ENCODE data around the gene FNDC10.
A peak's percentile ranks its signal among the peaks of the same experiment; 100 is the strongest.

FNDC10 gene

DNA sequence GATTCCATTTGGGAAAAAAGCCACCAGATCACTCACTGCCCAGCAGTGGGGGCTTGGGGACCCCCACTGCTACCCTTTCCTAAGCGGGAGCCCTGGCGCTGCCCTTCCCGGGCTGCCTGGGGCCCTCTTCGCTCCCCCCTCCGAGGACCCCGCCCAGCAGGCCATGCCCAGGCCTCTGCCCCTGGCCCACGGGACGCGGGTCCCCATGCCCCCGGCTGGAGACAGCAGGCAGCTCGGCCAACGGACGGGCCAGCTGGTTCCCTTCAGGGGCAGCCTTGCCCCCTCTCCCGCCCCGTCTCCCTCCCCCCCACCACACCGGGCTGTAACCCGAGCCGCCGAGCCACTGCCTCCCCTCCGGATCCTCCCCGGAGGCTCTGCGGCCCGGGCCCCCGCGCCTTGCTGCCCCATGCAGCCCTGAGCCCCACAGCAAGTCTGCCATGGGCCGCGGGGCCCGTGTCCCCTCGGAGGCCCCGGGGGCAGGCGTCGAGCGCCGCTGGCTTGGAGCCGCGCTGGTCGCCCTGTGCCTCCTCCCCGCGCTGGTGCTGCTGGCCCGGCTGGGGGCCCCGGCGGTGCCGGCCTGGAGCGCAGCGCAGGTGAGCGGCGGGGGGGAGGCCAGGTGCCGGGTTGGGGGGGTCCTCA is 32.0 kb upstream of the FNDC10 start, which contains the start of gene MMP23B:
TSS of gene MMP23B (plus strand) at position 392 of the 639 bp plus-strand sequence. CDS start at position 438, 46 bp downstream.
- Histone ChIP-seq H3K4me1 (ENCODE audit: control insufficient read depth in 1 of 2, insufficient read depth in 2 of 2, low read length in 2 of 2) (peaks cover 4 to 14% of the 10 kb centered on the region in 2 experiments), H3K27ac (ENCODE audit: low read depth, low read length) (no peak within 1 kb of the TSS), H3K27me3 (ENCODE audit: insufficient read depth, low read length) (peaks cover 26% of the 10 kb centered on the region), H3K36me3 (ENCODE audit: control insufficient read depth in 1 of 2, insufficient read depth in 2 of 2, low read length in 2 of 2) (peaks cover 20 to 27% of the 10 kb centered on the region in 2 experiments), H4K91ac (ENCODE audit: low read depth, low read length) (peak within 1 kb of the TSS; percentile 70), H2BK120ac (ENCODE audit: insufficient read depth, low read length, poor library complexity) (no peak within 1 kb of the TSS), H3K4me2 (ENCODE audit: low read length) (peak within 1 kb of the TSS; percentile 56), H2AK5ac (ENCODE audit: low read length) (no peak within 1 kb of the TSS), H3K9ac (ENCODE audit: low read length) (no peak within 1 kb of the TSS), H2BK5ac (ENCODE audit: low read depth, low read length, poor library complexity) (no peak within 1 kb of the TSS), H3K4ac (ENCODE audit: low read depth, low read length) (peak within 1 kb of the TSS; percentile 65), H3K79me1 (ENCODE audit: low read length) (peaks cover 4% of the 10 kb centered on the region), H3K14ac (ENCODE audit: low read length) (peak within 1 kb of the TSS; percentile 44), H3K23ac (ENCODE audit: low read length) (no peak within 1 kb of the TSS), H3K9me3 (ENCODE audit: insufficient read depth, low read depth, low read length) (peaks cover 10% of the 10 kb centered on the region), H4K8ac (ENCODE audit: low read depth, low read length) (peak within 1 kb of the TSS; percentile 62), H2AFZ (ENCODE audit: insufficient read depth, low read length, poor library complexity) (peak within 1 kb of the TSS; percentile 17), H3K79me2 (ENCODE audit: control insufficient read depth, insufficient read depth, low read length, poor library complexity) (no peaks in the 10 kb centered on the region), H3K18ac (ENCODE audit: low read length) (no peak within 1 kb of the TSS), H4K12ac (ENCODE audit: low read depth, low read length) (no peak within 1 kb of the TSS), H2BK12ac (ENCODE audit: low read length) (no peak within 1 kb of the TSS), H3K4me3 (ENCODE audit: low read depth, low read length) (peak within 1 kb of the TSS; percentile 59)
- WGBS (ENCODE audit: extremely low coverage, insufficient coverage, insufficient read length), result no CpG with 5 or more reads among the region's 48 CpGs
- no peak for DNase-seq

DNA sequence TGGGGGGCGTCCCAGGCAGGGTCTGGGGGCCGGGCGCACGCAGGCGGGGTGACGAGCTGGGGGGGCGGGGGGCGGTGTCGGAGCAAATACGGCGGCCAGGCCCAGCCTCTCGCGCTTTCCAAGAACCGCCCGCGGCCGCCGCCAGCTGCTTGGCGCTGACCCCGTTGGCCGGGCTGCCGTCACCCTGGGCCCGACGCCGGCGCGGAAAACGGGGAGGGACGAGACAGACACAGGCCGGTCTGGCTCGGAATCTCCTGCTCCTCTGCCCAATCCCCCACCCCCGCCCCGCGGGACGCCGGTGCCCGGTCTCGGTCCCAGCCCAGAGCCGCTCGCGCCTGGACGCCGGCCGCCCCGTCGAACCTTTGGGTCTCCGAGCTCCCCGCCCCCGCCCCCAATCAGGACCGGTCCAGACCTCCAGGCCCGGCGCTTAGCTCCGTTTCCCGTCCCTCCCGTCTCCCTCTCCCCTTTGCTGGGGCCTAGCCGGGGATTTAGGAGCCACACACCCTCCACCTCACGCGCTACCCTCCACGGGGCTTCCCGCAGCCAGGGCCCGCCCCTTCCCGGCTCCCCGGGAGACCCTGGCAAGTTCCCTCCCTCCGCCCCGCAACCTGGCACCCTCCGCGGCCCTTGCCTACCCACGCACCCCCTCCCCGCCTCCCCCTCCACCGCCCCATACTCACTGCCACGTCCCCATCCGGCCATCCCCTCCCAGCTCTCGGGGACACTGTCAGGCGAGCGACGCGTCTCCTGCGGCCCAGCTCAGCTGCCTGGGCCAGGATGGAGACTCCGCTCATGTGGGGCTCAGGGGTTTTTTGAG is 31.2 kb upstream of the FNDC10 start:
- Histone ChIP-seq H3K27ac (ENCODE audit: low read depth, low read length) (no peak overlapping the region), H2AK5ac (ENCODE audit: low read length) (no peak overlapping the region), H2BK12ac (ENCODE audit: low read length) (no peak overlapping the region), H3K4me3 (ENCODE audit: low read depth, low read length) (no peak overlapping the region), H3K14ac (ENCODE audit: low read length) (no peak overlapping the region), H4K12ac (ENCODE audit: low read depth, low read length) (no peak overlapping the region), H2BK120ac (ENCODE audit: insufficient read depth, low read length, poor library complexity) (no peak overlapping the region), H4K8ac (ENCODE audit: low read depth, low read length) (no peak overlapping the region), H3K4ac (ENCODE audit: low read depth, low read length) (no peak overlapping the region), H3K4me1 (ENCODE audit: control insufficient read depth in 1 of 2, insufficient read depth in 2 of 2, low read length in 2 of 2) (peaks cover 4 to 14% of the 10 kb centered on the region in 2 experiments), H3K36me3 (ENCODE audit: control insufficient read depth in 1 of 2, insufficient read depth in 2 of 2, low read length in 2 of 2) (peaks cover 16 to 22% of the 10 kb centered on the region in 2 experiments), H3K9me3 (ENCODE audit: insufficient read depth, low read depth, low read length) (peaks cover 10% of the 10 kb centered on the region), H3K18ac (ENCODE audit: low read length) (no peak overlapping the region), H3K79me2 (ENCODE audit: control insufficient read depth, insufficient read depth, low read length, poor library complexity) (no peaks in the 10 kb centered on the region), H3K27me3 (ENCODE audit: insufficient read depth, low read length) (peaks cover 26% of the 10 kb centered on the region), H3K79me1 (ENCODE audit: low read length) (peaks cover 4% of the 10 kb centered on the region), H3K9ac (ENCODE audit: low read length) (no peak overlapping the region), H4K91ac (ENCODE audit: low read depth, low read length) (peak overlapping the region; percentile 70), H3K4me2 (ENCODE audit: low read length) (peak overlapping the region; percentile 56), H3K23ac (ENCODE audit: low read length) (no peak overlapping the region), H2BK5ac (ENCODE audit: low read depth, low read length, poor library complexity) (no peak overlapping the region), H2AFZ (ENCODE audit: insufficient read depth, low read length, poor library complexity) (no peak overlapping the region)
- WGBS (ENCODE audit: extremely low coverage, insufficient coverage, insufficient read length), result no CpG with 5 or more reads among the region's 79 CpGs
- DNase-seq, result no peak

DNA sequence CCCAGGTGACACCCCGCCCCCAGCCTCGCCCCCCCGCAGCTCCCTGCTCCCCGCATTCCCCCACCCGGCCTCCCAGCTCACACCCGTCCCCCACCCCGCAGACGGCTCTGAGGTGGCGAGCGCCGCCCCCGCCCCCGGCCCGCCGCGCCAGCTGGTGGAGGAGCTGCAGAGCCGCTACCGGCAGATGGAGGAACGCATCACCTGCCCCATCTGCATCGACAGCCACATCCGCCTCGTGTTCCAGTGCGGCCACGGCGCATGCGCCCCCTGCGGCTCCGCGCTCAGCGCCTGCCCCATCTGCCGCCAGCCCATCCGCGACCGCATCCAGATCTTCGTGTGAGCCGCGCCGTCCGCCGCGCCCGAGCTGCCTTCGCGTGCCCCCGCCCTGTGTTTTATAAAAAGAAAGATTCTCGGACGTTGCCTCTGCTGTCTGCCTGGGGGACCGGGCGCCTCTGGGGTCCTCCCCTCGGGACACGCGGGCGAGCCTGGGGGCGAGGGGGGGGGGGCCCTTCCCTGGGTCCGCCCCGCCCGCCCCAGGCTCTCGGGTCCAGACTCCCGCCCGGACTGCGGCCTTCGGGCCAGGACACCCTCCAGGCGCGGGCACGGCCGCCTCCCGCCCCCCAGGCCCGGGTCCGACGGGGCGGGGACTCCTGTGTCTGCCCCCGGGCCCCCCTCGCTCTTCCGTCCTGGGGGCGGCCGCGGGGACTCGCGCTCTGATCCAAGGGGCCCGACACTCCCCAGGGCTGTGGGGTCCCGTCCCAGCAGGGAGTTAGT is 30.4 kb upstream of the FNDC10 start:
- peaks cover 10% of the 10 kb centered on the region for H3K9me3 ChIP-seq (ENCODE audit: insufficient read depth, low read depth, low read length)
- no peak overlapping the region for H3K23ac ChIP-seq (ENCODE audit: low read length)
- no peak overlapping the region for H4K12ac ChIP-seq (ENCODE audit: low read depth, low read length)
- H4K8ac ChIP-seq (ENCODE audit: low read depth, low read length), result no peak overlapping the region
- peaks cover 4 to 14% of the 10 kb centered on the region in 2 experiments for H3K4me1 ChIP-seq (ENCODE audit: control insufficient read depth in 1 of 2, insufficient read depth in 2 of 2, low read length in 2 of 2)
- H2BK12ac ChIP-seq (ENCODE audit: low read length), result no peak overlapping the region
- no peak overlapping the region for H3K4ac ChIP-seq (ENCODE audit: low read depth, low read length)
- no peak overlapping the region for H3K4me3 ChIP-seq (ENCODE audit: low read depth, low read length)
- H3K14ac ChIP-seq (ENCODE audit: low read length), result no peak overlapping the region
- H2AFZ ChIP-seq (ENCODE audit: insufficient read depth, low read length, poor library complexity), result no peak overlapping the region
- peaks cover 4% of the 10 kb centered on the region for H3K79me1 ChIP-seq (ENCODE audit: low read length)
- no peak overlapping the region for H2AK5ac ChIP-seq (ENCODE audit: low read length)
- no peak overlapping the region for H3K18ac ChIP-seq (ENCODE audit: low read length)
- no peak overlapping the region for H3K4me2 ChIP-seq (ENCODE audit: low read length)
- no CpG with 5 or more reads among the region's 81 CpGs for WGBS (ENCODE audit: extremely low coverage, insufficient coverage, insufficient read length)
- H3K27me3 ChIP-seq (ENCODE audit: insufficient read depth, low read length), result peaks cover 26% of the 10 kb centered on the region
- H2BK120ac ChIP-seq (ENCODE audit: insufficient read depth, low read length, poor library complexity), result no peak overlapping the region
- peaks cover 16 to 22% of the 10 kb centered on the region in 2 experiments for H3K36me3 ChIP-seq (ENCODE audit: control insufficient read depth in 1 of 2, insufficient read depth in 2 of 2, low read length in 2 of 2)
- no peak overlapping the region for H3K27ac ChIP-seq (ENCODE audit: low read depth, low read length)
- no peak overlapping the region for H2BK5ac ChIP-seq (ENCODE audit: low read depth, low read length, poor library complexity)
- H4K91ac ChIP-seq (ENCODE audit: low read depth, low read length), result no peak overlapping the region
- H3K9ac ChIP-seq (ENCODE audit: low read length), result no peak overlapping the region
- DNase-seq, result peak; percentile 84 to 87
- no peaks in the 10 kb centered on the region for H3K79me2 ChIP-seq (ENCODE audit: control insufficient read depth, insufficient read depth, low read length, poor library complexity)

DNA sequence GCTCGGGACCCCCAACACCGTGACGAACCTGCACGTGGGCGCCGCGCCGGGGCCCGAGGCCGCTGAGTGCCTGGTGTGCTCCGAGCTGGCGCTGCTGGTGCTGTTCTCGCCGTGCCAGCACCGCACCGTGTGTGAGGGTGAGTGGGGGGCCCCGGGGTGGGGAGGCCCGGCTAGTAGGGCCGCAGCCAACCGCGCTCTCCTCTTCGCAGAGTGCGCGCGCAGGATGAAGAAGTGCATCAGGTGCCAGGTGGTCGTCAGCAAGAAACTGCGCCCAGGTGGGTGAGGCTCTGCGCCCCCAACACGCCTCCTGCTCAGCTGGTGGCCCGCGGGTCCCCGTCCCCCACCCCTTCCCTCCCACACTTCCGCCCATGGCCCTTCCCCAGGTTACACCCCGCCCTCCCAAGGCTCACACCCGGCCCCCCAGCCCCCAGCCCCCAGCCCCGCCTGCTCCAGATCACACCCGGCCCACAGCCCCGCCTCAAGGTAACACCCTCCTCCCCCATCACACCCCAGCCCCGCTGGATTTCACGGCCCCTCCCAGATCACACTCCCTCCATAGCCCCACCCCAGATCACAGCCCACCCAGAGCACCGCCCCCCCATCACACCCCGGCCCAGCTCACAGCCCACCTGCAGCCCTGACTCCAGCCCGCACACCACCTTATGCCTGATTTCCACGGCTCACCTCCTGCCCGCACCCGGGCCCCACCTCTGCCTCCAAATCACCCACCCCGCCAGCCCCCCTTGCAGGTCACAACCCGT is 29.7 kb upstream of the FNDC10 start:
- WGBS (ENCODE audit: extremely low coverage, insufficient coverage, insufficient read length), result no CpG with 5 or more reads among the region's 48 CpGs
- H3K4me2 ChIP-seq (ENCODE audit: low read length), result no peak overlapping the region
- no peaks in the 10 kb centered on the region for H3K79me2 ChIP-seq (ENCODE audit: control insufficient read depth, insufficient read depth, low read length, poor library complexity)
- H3K4me1 ChIP-seq (ENCODE audit: control insufficient read depth in 1 of 2, insufficient read depth in 2 of 2, low read length in 2 of 2), result peaks cover 4 to 14% of the 10 kb centered on the region in 2 experiments
- DNase-seq, result no peak
- H3K27ac ChIP-seq (ENCODE audit: low read depth, low read length), result no peak overlapping the region
- no peak overlapping the region for H2BK120ac ChIP-seq (ENCODE audit: insufficient read depth, low read length, poor library complexity)
- H3K4me3 ChIP-seq (ENCODE audit: low read depth, low read length), result peak overlapping the region; percentile 14
- no peak overlapping the region for H4K91ac ChIP-seq (ENCODE audit: low read depth, low read length)
- H3K14ac ChIP-seq (ENCODE audit: low read length), result no peak overlapping the region
- H3K36me3 ChIP-seq (ENCODE audit: control insufficient read depth in 1 of 2, insufficient read depth in 2 of 2, low read length in 2 of 2), result peaks cover 16 to 28% of the 10 kb centered on the region in 2 experiments
- H3K27me3 ChIP-seq (ENCODE audit: insufficient read depth, low read length), result peaks cover 26% of the 10 kb centered on the region
- peaks cover 4% of the 10 kb centered on the region for H3K79me1 ChIP-seq (ENCODE audit: low read length)
- no peak overlapping the region for H3K4ac ChIP-seq (ENCODE audit: low read depth, low read length)
- H2BK12ac ChIP-seq (ENCODE audit: low read length), result no peak overlapping the region
- H2BK5ac ChIP-seq (ENCODE audit: low read depth, low read length, poor library complexity), result no peak overlapping the region
- H2AFZ ChIP-seq (ENCODE audit: insufficient read depth, low read length, poor library complexity), result no peak overlapping the region
- H3K23ac ChIP-seq (ENCODE audit: low read length), result no peak overlapping the region
- no peak overlapping the region for H2AK5ac ChIP-seq (ENCODE audit: low read length)
- no peak overlapping the region for H4K8ac ChIP-seq (ENCODE audit: low read depth, low read length)
- H3K9ac ChIP-seq (ENCODE audit: low read length), result no peak overlapping the region
- H3K18ac ChIP-seq (ENCODE audit: low read length), result no peak overlapping the region
- peaks cover 10% of the 10 kb centered on the region for H3K9me3 ChIP-seq (ENCODE audit: insufficient read depth, low read depth, low read length)
- H4K12ac ChIP-seq (ENCODE audit: low read depth, low read length), result no peak overlapping the region
